ENCODE results near the gene TLE6.
"Not testable (repeated sequence)": the region's sequence is repeated elsewhere in the genome, so short reads cannot be mapped to it uniquely, and the experiment has no call there.

Gene TLE6

GRCh38 chr19:3035542-3036118 is 58.3 kb downstream of the TLE6 start:
- Histone ChIP-seq H2BK5ac (ENCODE audit: low read depth, low read length, poor library complexity, severe bottlenecking) (peak overlapping the region; percentile 67), H3K4me3 (ENCODE audit: insufficient read depth in 1 of 2, low read depth in 1 of 2, low read length in 2 of 2) (peak overlapping the region; percentile 55 to 82), H2BK15ac (ENCODE audit: low read depth, poor library complexity, severe bottlenecking) (no peak overlapping the region), H2AK5ac (ENCODE audit: low read length, severe bottlenecking) (no peak overlapping the region), H3K27ac (ENCODE audit: low read length, poor library complexity, severe bottlenecking) (peak overlapping the region; percentile 83), H3K9ac (ENCODE audit: low read length) (peak overlapping the region; percentile 92), H3K9me3 (ENCODE audit: control insufficient read depth, low read length) (no peaks in the 10 kb centered on the region), H4K91ac (ENCODE audit: low read length) (no peak overlapping the region), H3K14ac (ENCODE audit: low read length in 2 of 2) (no peak overlapping the region), H3K36me3 (ENCODE audit: control insufficient read depth in 1 of 2, insufficient read depth in 2 of 2, low read depth in 1 of 2, low read length in 2 of 2) (no peaks in the 10 kb centered on the region), H3K4ac (ENCODE audit: low read depth in 1 of 2, low read length in 2 of 2) (peak overlapping the region; percentile 37 to 92), H3K18ac (ENCODE audit: low read depth in 1 of 2, low read length in 2 of 2) (peak overlapping the region; percentile 92 to 94), H2BK12ac (ENCODE audit: low read length in 2 of 2) (no peak overlapping the region), H3K79me1 (replicated peaks; ENCODE audit: low read length, poor library complexity, severe bottlenecking) (no peaks in the 10 kb centered on the region), H2AFZ (ENCODE audit: low read depth, low read length) (peak overlapping the region; percentile 73), H3K4me1 (ENCODE audit: control insufficient read depth, insufficient read depth, low read depth, low read length) (peaks cover 23% of the 10 kb centered on the region), H2BK120ac (ENCODE audit: low read depth, low read length) (peak overlapping the region; percentile 91), H4K8ac (ENCODE audit: low read length) (peak overlapping the region; percentile 94), H3K23ac (ENCODE audit: low read length in 2 of 2) (no peak overlapping the region), H3K4me2 (ENCODE audit: low read length, poor library complexity, severe bottlenecking) (peak overlapping the region; percentile 99), H3K27me3 (ENCODE audit: control insufficient read depth in 1 of 2, insufficient read depth in 1 of 2, low read length in 2 of 2) (peaks cover 20 to 24% of the 10 kb centered on the region in 2 experiments)
- under 1% methylated on average over 19 of the region's 29 CpGs for WGBS
- peak; percentile 99 for DNase-seq

DNA sequence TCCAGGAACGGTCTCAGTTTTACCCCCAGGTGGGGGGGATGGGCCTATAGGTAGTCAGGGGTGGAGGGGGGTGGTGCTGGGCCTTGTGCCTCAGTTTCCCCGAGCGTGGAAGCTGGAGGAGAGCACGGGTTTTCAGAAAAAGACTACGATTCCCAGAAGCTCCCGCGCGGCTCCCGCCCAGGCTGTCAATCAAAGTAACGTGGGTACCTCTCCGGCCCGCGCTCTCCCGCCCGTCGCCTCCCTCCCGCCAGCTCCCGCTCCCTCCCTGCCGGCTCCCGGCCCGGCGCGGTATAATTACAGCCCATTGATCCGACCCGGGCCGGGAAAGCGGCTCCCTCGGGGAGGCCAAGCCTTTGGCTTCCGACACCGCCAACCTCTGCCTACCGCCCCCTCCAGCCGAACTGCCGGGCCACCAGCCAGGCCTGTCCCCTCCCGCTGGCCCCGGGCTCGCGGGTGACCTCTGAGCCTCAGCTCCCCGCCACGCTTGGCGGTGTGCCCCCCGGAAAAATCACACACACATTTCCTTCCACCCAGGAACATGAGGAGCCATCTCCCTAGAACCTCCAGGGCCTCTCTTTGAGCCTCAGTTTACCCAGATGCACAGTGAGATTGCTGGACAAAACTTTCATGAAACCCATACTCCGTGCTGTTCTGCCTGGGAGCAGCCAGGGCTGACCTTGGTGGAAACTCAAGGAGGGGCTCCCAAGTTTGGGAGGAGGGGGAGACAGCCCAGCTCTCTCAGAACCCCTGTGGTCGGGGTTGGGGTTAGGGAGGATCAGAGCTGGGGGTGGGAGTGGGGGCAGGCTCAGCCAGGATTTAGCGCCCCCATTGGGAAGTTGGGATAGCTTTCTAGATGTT is 59.0 kb downstream of the TLE6 start:
- no peaks in the 10 kb centered on the region for H3K9me3 ChIP-seq (ENCODE audit: control insufficient read depth, low read length)
- peak overlapping the region; percentile 83 for H3K27ac ChIP-seq (ENCODE audit: low read length, poor library complexity, severe bottlenecking)

DNA sequence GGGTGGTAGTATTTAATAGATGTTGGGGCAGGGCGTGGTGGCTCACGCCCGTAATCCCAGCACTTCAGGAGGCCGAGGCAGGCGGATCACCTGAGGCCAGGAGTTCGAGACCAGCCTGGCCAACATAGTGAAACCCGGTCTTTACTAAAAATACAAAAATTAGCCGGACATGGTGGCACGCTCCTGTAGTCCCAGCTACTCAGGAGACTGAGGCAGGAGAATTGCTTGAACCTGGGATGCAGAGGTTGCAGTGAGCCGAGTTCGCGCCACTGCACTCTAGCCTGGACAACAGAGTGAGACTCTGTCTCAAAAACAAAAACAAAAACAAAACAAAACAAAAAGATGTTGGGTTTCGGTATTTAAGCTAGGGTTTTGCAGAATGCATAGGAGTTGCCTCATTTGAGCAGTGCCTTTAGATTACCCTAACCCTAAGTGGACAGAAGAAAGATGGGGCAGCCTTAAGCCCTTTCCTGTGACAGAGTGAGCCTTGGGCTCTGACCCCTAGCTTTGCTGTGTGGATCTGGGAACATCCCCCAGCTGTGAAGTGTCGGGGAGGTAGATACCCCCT is 59.7 kb downstream of the TLE6 start:
- not testable (repeated sequence) for H3K27ac ChIP-seq (ENCODE audit: low read length, poor library complexity, severe bottlenecking); H3K23ac ChIP-seq (ENCODE audit: low read length in 2 of 2); H3K4me2 ChIP-seq (ENCODE audit: low read length, poor library complexity, severe bottlenecking); H3K9ac ChIP-seq (ENCODE audit: low read length); DNase-seq; H3K4me3 ChIP-seq (ENCODE audit: insufficient read depth in 1 of 2, low read depth in 1 of 2, low read length in 2 of 2); H4K91ac ChIP-seq (ENCODE audit: low read length); H2AFZ ChIP-seq (ENCODE audit: low read depth, low read length); H3K9me3 ChIP-seq (ENCODE audit: control insufficient read depth, low read length); H3K18ac ChIP-seq (ENCODE audit: low read depth in 1 of 2, low read length in 2 of 2); H3K14ac ChIP-seq (ENCODE audit: low read length in 2 of 2); H3K36me3 ChIP-seq (ENCODE audit: control insufficient read depth in 1 of 2, insufficient read depth in 2 of 2, low read depth in 1 of 2, low read length in 2 of 2); H2BK120ac ChIP-seq (ENCODE audit: low read depth, low read length); H2BK5ac ChIP-seq (ENCODE audit: low read depth, low read length, poor library complexity, severe bottlenecking); H4K8ac ChIP-seq (ENCODE audit: low read length); H3K79me1 ChIP-seq (replicated peaks; ENCODE audit: low read length, poor library complexity, severe bottlenecking)
- Histone ChIP-seq H2BK15ac (ENCODE audit: low read depth, poor library complexity, severe bottlenecking) (peak overlapping the region; percentile 38), H2BK12ac (ENCODE audit: low read length in 2 of 2) (peak overlapping the region in 1 of 2 experiments; percentile 80), H3K4ac (ENCODE audit: low read depth in 1 of 2, low read length in 2 of 2) (peak overlapping the region in 1 of 2 experiments; percentile 73), H3K27me3 (ENCODE audit: control insufficient read depth in 1 of 2, insufficient read depth in 1 of 2, low read length in 2 of 2) (peaks cover 10 to 17% of the 10 kb centered on the region in 2 experiments), H2AK5ac (ENCODE audit: low read length, severe bottlenecking) (peak overlapping the region; percentile 46), H3K4me1 (ENCODE audit: control insufficient read depth, insufficient read depth, low read depth, low read length) (peaks cover 29% of the 10 kb centered on the region)
- WGBS, result 63% methylated on average over 11 of the region's 14 CpGs

More for the DNA sequence above, 59.0 kb downstream of the TLE6 start:
- Histone ChIP-seq H3K27me3 (ENCODE audit: control insufficient read depth in 1 of 2, insufficient read depth in 1 of 2, low read length in 2 of 2) (peaks cover 13 to 18% of the 10 kb centered on the region in 2 experiments), H2AFZ (ENCODE audit: low read depth, low read length) (peak overlapping the region; percentile 73), H3K9ac (ENCODE audit: low read length) (peak overlapping the region; percentile 92), H3K4ac (ENCODE audit: low read depth in 1 of 2, low read length in 2 of 2) (peak overlapping the region; percentile 37 to 73), H2BK12ac (ENCODE audit: low read length in 2 of 2) (peak overlapping the region in 1 of 2 experiments; percentile 54), H3K4me2 (ENCODE audit: low read length, poor library complexity, severe bottlenecking) (peak overlapping the region; percentile 92), H2BK120ac (ENCODE audit: low read depth, low read length) (peak overlapping the region; percentile 91), H3K18ac (ENCODE audit: low read depth in 1 of 2, low read length in 2 of 2) (peak overlapping the region; percentile 92 to 94), H2AK5ac (ENCODE audit: low read length, severe bottlenecking) (peak overlapping the region; percentile 42), H3K23ac (ENCODE audit: low read length in 2 of 2) (no peak overlapping the region), H3K14ac (ENCODE audit: low read length in 2 of 2) (no peak overlapping the region), H4K91ac (ENCODE audit: low read length) (peak overlapping the region; percentile 80), H3K36me3 (ENCODE audit: control insufficient read depth in 1 of 2, insufficient read depth in 2 of 2, low read depth in 1 of 2, low read length in 2 of 2) (no peaks in the 10 kb centered on the region), H3K4me1 (ENCODE audit: control insufficient read depth, insufficient read depth, low read depth, low read length) (peaks cover 23% of the 10 kb centered on the region), H3K4me3 (ENCODE audit: insufficient read depth in 1 of 2, low read depth in 1 of 2, low read length in 2 of 2) (peak overlapping the region; percentile 55 to 82), H2BK5ac (ENCODE audit: low read depth, low read length, poor library complexity, severe bottlenecking) (peak overlapping the region; percentile 67), H3K79me1 (replicated peaks; ENCODE audit: low read length, poor library complexity, severe bottlenecking) (no peaks in the 10 kb centered on the region), H2BK15ac (ENCODE audit: low read depth, poor library complexity, severe bottlenecking) (peak overlapping the region; percentile 75), H4K8ac (ENCODE audit: low read length) (peak overlapping the region; percentile 94)
- peak; percentile 93 for DNase-seq
- under 1% methylated on average over 44 of the region's 44 CpGs for WGBS

DNA sequence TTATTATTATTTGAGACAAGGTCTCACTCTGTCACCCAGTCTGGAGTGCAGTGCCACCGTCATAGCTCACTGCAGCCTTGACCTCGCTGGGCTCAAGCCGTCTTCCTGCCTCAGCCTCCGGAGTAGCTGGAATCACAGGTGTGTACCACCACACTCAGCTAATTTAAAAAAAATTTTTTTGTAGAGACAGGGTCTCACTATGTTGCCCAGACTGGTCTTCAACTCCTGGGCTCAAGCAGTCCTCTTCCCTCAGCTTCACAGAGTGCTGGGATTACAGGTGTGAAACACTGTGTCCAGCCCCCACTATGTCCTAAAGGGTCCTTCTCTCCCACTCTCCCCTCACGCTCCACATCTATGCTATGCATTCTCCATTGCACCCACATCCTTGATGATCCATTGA is 60.9 kb downstream of the TLE6 start:
- Histone ChIP-seq H3K18ac (ENCODE audit: low read depth in 1 of 2, low read length in 2 of 2) (no peak overlapping the region), H4K91ac (ENCODE audit: low read length) (no peak overlapping the region), H3K27me3 (ENCODE audit: control insufficient read depth in 1 of 2, insufficient read depth in 1 of 2, low read length in 2 of 2) (peaks cover 6 to 17% of the 10 kb centered on the region in 2 experiments), H3K27ac (ENCODE audit: low read length, poor library complexity, severe bottlenecking) (no peak overlapping the region), H2BK5ac (ENCODE audit: low read depth, low read length, poor library complexity, severe bottlenecking) (no peak overlapping the region), H3K4me1 (ENCODE audit: control insufficient read depth, insufficient read depth, low read depth, low read length) (peaks cover 30% of the 10 kb centered on the region), H3K36me3 (ENCODE audit: control insufficient read depth in 1 of 2, insufficient read depth in 2 of 2, low read depth in 1 of 2, low read length in 2 of 2) (no peaks in the 10 kb centered on the region), H2BK12ac (ENCODE audit: low read length in 2 of 2) (no peak overlapping the region), H3K9ac (ENCODE audit: low read length) (no peak overlapping the region), H2BK120ac (ENCODE audit: low read depth, low read length) (no peak overlapping the region), H3K14ac (ENCODE audit: low read length in 2 of 2) (no peak overlapping the region), H4K8ac (ENCODE audit: low read length) (no peak overlapping the region), H3K23ac (ENCODE audit: low read length in 2 of 2) (no peak overlapping the region), H3K4me2 (ENCODE audit: low read length, poor library complexity, severe bottlenecking) (no peak overlapping the region), H3K4me3 (ENCODE audit: insufficient read depth in 1 of 2, low read depth in 1 of 2, low read length in 2 of 2) (no peak overlapping the region), H3K9me3 (ENCODE audit: control insufficient read depth, low read length) (no peaks in the 10 kb centered on the region), H3K79me1 (replicated peaks; ENCODE audit: low read length, poor library complexity, severe bottlenecking) (no peaks in the 10 kb centered on the region), H2BK15ac (ENCODE audit: low read depth, poor library complexity, severe bottlenecking) (no peak overlapping the region), H2AK5ac (ENCODE audit: low read length, severe bottlenecking) (no peak overlapping the region), H3K4ac (ENCODE audit: low read depth in 1 of 2, low read length in 2 of 2) (no peak overlapping the region), H2AFZ (ENCODE audit: low read depth, low read length) (no peak overlapping the region)
- DNase-seq, result no peak
- WGBS, result 91% methylated on average over 5 of the region's 5 CpGs
